Muscle layer of colon (tissue), 2 donors: Measurements from ENCODE around the gene CHORDC1.
"Not testable (repeated sequence)": the region's sequence is repeated elsewhere in the genome, so short reads cannot be mapped to it uniquely, and the experiment has no call there.

Experiments
- H3K27ac ChIP-seq: one replicate; pipeline ENCODE4 v1.7.0; 2013; ENCODE audit warnings: low read depth, mild to moderate bottlenecking, low read length, moderate library complexity
- H3K27me3 ChIP-seq, 2 donors: one replicate each; pipeline ENCODE4 v1.7.0; 2013; ENCODE audit warnings: low read length in 2 of 2, mild to moderate bottlenecking in 2 of 2; ENCODE audit not compliant: insufficient read depth in 2 of 2, control insufficient read depth in 1 of 2
- H3K36me3 ChIP-seq: one replicate; pipeline ENCODE4 v1.7.0; 2013; ENCODE audit warnings: mild to moderate bottlenecking, low read length; ENCODE audit not compliant: insufficient read depth
- H3K4me1 ChIP-seq: one replicate; pipeline ENCODE4 v1.7.0; 2013; ENCODE audit warnings: mild to moderate bottlenecking, low read length; ENCODE audit not compliant: insufficient read depth
- H3K4me3 ChIP-seq, 2 donors: one replicate each; pipeline ENCODE4 v1.7.0; 2013; ENCODE audit warnings: low read length in 2 of 2, low read depth in 1 of 2, mild to moderate bottlenecking in 1 of 2, moderate library complexity in 1 of 2
- H3K9ac ChIP-seq: one replicate; pipeline ENCODE4 v1.7.0; 2013; ENCODE audit warnings: low read length
- H3K9me3 ChIP-seq: one replicate; pipeline ENCODE4 v1.7.0; 2013; ENCODE audit warnings: mild to moderate bottlenecking, low read length
- donor health status: abdominal sarcoma.
- donor health status: Adenocarcinoma of cecum.

The CHORDC1 gene

GRCh38 chr11:90239967-90240636 lies 17.3 kb upstream of the CHORDC1 start:
- not testable (repeated sequence) for H3K4me1 ChIP-seq, H3K4me3 ChIP-seq, H3K27me3 ChIP-seq

GRCh38 chr11:90237004-90237403 lies 14.2 kb upstream of the CHORDC1 start:
- no peaks in the 10 kb centered on the region for H3K4me1 ChIP-seq
- no peaks in the 10 kb centered on the region for H3K9me3 ChIP-seq
- no peaks in the 10 kb centered on the region for H3K27me3 ChIP-seq
- no peaks in the 10 kb centered on the region for H3K36me3 ChIP-seq
- no peak overlapping the region for H3K9ac ChIP-seq
- no peak overlapping the region for H3K4me3 ChIP-seq
- no peak overlapping the region for H3K27ac ChIP-seq

More at GRCh38 chr11:90239967-90240636, 17.3 kb upstream of the CHORDC1 start:
- not testable (repeated sequence) for H3K9ac ChIP-seq, H3K9me3 ChIP-seq, H3K27ac ChIP-seq, H3K36me3 ChIP-seq

- Histone ChIP-seq H3K27me3 (no peaks in the 10 kb centered on the region), H3K36me3 (no peaks in the 10 kb centered on the region), H3K9ac (no peak overlapping the region), H3K9me3 (no peaks in the 10 kb centered on the region), H3K4me3 (no peak overlapping the region), H3K4me1 (no peaks in the 10 kb centered on the region), H3K27ac (no peak overlapping the region)
Observed at GRCh38 chr11:90235526-90235925, 12.7 kb upstream of the CHORDC1 start.

- H3K27ac ChIP-seq = no peak overlapping the region
- no peak overlapping the region for H3K9ac ChIP-seq
- no peaks in the 10 kb centered on the region for H3K27me3 ChIP-seq
- no peak overlapping the region for H3K4me3 ChIP-seq
- H3K9me3 ChIP-seq = no peaks in the 10 kb centered on the region
- no peaks in the 10 kb centered on the region for H3K4me1 ChIP-seq
- H3K36me3 ChIP-seq = no peaks in the 10 kb centered on the region
Observed at GRCh38 chr11:90234977-90235376, 12.1 kb upstream of the CHORDC1 start.

DNA sequence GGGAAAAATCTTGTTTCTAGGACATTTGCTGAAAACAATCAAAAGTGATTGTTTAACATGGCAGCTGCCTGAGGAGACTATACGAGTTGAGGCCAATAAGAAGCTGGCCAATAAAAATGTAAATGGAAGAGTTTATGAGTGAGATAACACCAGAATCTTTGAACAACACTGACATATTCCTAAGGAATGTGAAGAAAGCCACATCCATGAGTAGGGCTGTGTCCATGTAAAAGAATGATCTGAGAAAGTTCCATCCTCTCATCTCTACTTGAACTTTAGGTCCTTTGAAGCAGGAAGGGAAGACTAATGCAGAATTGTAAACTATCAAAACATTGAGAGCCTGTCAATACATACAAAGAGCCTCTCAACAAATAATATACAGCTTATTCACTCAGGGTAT lies 6.9 kb upstream of the CHORDC1 start:
- Histone ChIP-seq H3K4me1 (no peaks in the 10 kb centered on the region), H3K4me3 (no peak overlapping the region), H3K9me3 (no peaks in the 10 kb centered on the region), H3K27ac (no peak overlapping the region), H3K27me3 (no peaks in the 10 kb centered on the region), H3K9ac (no peak overlapping the region), H3K36me3 (no peaks in the 10 kb centered on the region)

DNA sequence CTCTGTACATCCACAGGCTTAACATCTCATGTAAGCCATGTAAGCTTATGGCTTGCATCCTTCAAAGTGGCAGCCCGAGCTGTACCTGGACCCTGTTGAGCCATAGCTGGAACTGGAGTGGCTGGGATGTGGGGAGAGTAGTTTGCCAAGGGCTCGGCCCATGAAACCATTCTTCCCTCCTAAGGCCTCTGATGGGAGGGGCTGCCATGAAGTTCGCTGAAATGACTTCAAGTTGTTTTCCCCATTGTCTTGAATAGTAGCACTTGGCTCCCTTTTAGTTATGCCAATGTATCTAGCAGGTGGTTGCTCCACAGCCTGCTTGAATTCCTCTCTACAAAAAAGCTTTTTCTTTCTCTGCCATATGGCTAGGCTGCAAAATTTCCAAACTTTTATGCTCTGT lies 5.2 kb upstream of the CHORDC1 start:
- Histone ChIP-seq H3K9ac (no peak overlapping the region), H3K4me3 (no peak overlapping the region), H3K4me1 (peaks cover 5% of the 10 kb centered on the region), H3K27ac (no peak overlapping the region), H3K27me3 (no peaks in the 10 kb centered on the region), H3K9me3 (no peaks in the 10 kb centered on the region), H3K36me3 (no peaks in the 10 kb centered on the region)

DNA sequence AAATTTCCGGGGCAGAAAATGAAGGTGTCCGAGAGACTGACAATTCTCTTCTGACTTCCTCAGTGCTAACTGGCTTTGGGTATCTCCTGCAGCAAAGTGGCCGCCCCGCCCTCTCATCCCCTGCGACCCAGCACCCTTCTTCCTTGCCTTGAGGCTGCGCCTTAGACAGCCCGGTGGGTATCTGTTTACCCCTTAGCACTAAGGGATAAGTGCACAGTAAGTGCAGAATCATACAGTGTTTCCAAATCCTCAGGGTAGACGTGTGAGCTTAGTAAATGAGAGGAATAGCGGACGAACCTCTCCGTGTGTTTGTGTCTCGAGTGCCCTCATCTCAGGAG lies 368 bp upstream of the CHORDC1 start:
- H3K4me1 ChIP-seq = peaks cover 24% of the 10 kb centered on the region
- H3K9ac ChIP-seq = peak overlapping the region; percentile 81
- peak overlapping the region; percentile 88 to 97 for H3K4me3 ChIP-seq
- H3K36me3 ChIP-seq = no peaks in the 10 kb centered on the region
- H3K27me3 ChIP-seq = no peaks in the 10 kb centered on the region
- H3K9me3 ChIP-seq = no peaks in the 10 kb centered on the region
- H3K27ac ChIP-seq = peak overlapping the region; percentile 77

DNA sequence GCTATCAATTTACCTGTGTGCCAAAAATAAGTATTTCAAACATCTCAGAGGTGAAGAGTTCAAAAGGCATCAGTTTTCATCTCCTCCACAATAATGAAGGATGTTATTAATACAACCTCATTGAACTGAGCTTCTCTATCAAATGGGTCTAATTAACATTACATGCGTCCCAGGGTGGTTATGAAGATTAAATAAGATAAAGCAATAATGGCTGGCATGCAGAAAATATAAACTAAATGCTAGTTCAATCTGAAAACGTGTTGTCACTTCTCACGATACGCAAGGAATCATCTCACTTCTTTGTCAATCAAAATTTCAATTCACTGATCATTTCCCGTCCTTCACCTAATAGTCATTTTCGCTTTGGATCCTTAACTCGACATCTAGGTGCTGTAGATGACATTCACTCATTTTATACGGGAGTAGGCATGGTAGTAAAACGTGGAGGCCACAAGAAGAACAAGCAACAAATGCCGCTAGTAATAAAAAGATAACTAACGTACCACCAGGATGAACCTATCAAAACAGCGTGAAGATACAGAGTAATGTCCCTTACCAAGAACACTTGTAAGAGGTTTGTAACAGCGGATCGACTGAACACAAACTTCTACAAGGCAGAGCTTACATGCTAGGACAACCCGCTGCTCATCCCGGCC lies 918 bp downstream of the CHORDC1 start:
- Histone ChIP-seq H3K27me3 (no peaks in the 10 kb centered on the region), H3K4me1 (peaks cover 24% of the 10 kb centered on the region), H3K27ac (peak overlapping the region; percentile 77), H3K9ac (peak overlapping the region; percentile 81), H3K4me3 (peak overlapping the region; percentile 88 to 97), H3K36me3 (no peaks in the 10 kb centered on the region), H3K9me3 (no peaks in the 10 kb centered on the region)

- Histone ChIP-seq H3K27me3 (no peaks in the 10 kb centered on the region), H3K27ac (no peak overlapping the region), H3K9me3 (no peaks in the 10 kb centered on the region), H3K4me3 (no peak overlapping the region), H3K4me1 (peaks cover 24% of the 10 kb centered on the region), H3K36me3 (no peaks in the 10 kb centered on the region), H3K9ac (no peak overlapping the region)
Observed at GRCh38 chr11:90220391-90220790, 2.5 kb downstream of the CHORDC1 start.

DNA sequence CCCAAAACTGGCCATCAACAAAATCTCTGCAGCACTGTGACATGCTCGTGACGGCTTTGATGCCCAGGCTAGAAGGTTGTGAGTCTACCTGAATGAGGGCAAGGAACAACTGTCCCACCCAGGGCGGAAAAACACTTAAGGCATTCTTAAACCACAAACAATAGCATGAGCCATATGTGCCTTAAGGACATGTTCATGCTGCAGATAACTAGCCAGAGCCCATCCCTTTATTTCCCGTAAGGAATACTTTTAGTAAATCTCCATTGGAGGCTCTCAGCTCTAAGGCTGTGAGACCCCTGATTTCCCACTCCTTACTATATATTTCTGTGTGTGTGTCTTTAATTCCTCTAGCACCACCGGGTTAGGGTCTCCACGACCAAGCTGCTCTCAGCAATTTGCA lies 3.4 kb downstream of the CHORDC1 start:
- Histone ChIP-seq H3K4me3 (no peak overlapping the region), H3K27me3 (no peaks in the 10 kb centered on the region), H3K9ac (no peak overlapping the region), H3K4me1 (peaks cover 24% of the 10 kb centered on the region), H3K9me3 (no peaks in the 10 kb centered on the region), H3K36me3 (no peaks in the 10 kb centered on the region), H3K27ac (no peak overlapping the region)

DNA sequence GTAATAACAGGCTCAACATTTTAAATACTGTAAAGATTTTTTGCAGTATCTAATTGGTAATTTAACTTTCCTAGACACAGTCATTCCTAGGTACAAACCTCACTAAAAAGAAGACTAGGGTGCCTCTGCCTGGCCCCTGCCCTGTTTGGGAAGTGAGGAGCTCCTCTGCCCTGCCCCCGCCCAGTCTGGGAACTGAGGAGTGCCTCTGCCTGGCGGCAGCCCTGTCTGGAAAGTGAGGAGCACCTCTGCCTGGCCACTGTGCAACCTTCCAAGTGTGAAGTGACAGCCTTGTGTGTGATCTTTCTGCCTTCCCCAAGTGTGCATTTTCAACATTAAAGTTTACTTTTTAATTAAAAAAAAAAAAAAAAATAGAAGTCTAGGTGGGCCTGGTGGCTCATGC lies 4.2 kb downstream of the CHORDC1 start:
- Histone ChIP-seq H3K4me1 (peaks cover 20% of the 10 kb centered on the region), H3K27ac (no peak overlapping the region), H3K4me3 (no peak overlapping the region), H3K27me3 (no peaks in the 10 kb centered on the region), H3K36me3 (peaks cover 5% of the 10 kb centered on the region), H3K9ac (no peak overlapping the region), H3K9me3 (no peaks in the 10 kb centered on the region)

- H3K4me1 ChIP-seq = peaks cover 15% of the 10 kb centered on the region
- H3K27me3 ChIP-seq = no peaks in the 10 kb centered on the region
- no peak overlapping the region for H3K9ac ChIP-seq
- peaks cover 9% of the 10 kb centered on the region for H3K36me3 ChIP-seq
- H3K9me3 ChIP-seq = no peaks in the 10 kb centered on the region
- H3K4me3 ChIP-seq = no peak overlapping the region
- no peak overlapping the region for H3K27ac ChIP-seq
Observed at GRCh38 chr11:90216611-90217010, 6.2 kb downstream of the CHORDC1 start.
